A549 (cell line): ENCODE measurements around the gene MTMR12. TPM values are rescaled to one million over a fixed set of nuclear protein-coding genes. Genes with fewer than 3 reads are reported as not detected.

ENCODE experiments used
- ATAC-seq, 2 experiments: fragments of 200-7000 bp in 1 of 2; fragments of >200 bp in 1 of 2; cut with Nextera tagmentation in 1 of 2; cut with Tn5 transposase in 1 of 2; 3 replicates each; pipeline versions ENCODE4 v1.8.0 to v1.9.1; 2018 to 2020; ENCODE audit warnings: mild to moderate bottlenecking in 1 of 2, moderate library complexity in 1 of 2
- CTCF ChIA-PET: fragments of 300-600 bp; sonication (Branson Sonifier 250); formaldehyde crosslinking; extraction: SDS; loops from one replicate; lab custom pipeline; 2021; ENCODE audit warnings: antibody characterized with exemption, inconsistent platforms; lab: Yijun Ruan, JAX
- POLR2A ChIA-PET: fragments of 350-600 bp; formaldehyde crosslinking; extraction: SDS; loops from one replicate; lab custom pipeline; 2021; ENCODE audit warnings: antibody characterized with exemption, inconsistent platforms; lab: Yijun Ruan, JAX
- DNase-seq, 2 experiments: peaks; one replicate each; pipeline versions ENCODE4 v3.0.0 to v3.0.0-alpha.2; 2011 to 2016; ENCODE audit warnings: low read depth in 1 of 2, low spot score in 1 of 2
- FAIRE-seq: peaks from 2 replicates; lab custom pipeline; 2011; peaks lifted over from hg19 to GRCh38; lab: Jason Lieb, UNC
- H3K27ac ChIP-seq, 2 experiments: fragments of >200 bp; sonication (Bioruptor Twin); formaldehyde crosslinking; 3 replicates each; pipeline ENCODE4 v1.5.1; 2016 to 2017
- H3K4me1 ChIP-seq: fragments of >200 bp; sonication (Bioruptor Twin); formaldehyde crosslinking; 3 replicates; pipeline ENCODE4 v1.6.1; 2016
- H3K4me2 ChIP-seq: fragments of >200 bp; sonication (Bioruptor Twin); formaldehyde crosslinking; 3 replicates; pipeline ENCODE4 v1.6.1; 2016
- H3K4me3 ChIP-seq: fragments of >200 bp; sonication (Bioruptor Twin); formaldehyde crosslinking; 3 replicates; pipeline ENCODE4 v1.5.1; 2016
- H3K9me3 ChIP-seq: fragments of >200 bp; sonication (Bioruptor Twin); formaldehyde crosslinking; 3 replicates; pipeline ENCODE4 v1.6.1; 2016
- BCL3 ChIP-seq: fragments of >200 bp; sonication (Bioruptor Twin); formaldehyde crosslinking; IDR thresholded peaks from 3 replicates; pipeline ENCODE4 v1.6.1; 2016
- BHLHE40 ChIP-seq: IDR thresholded peaks from 2 replicates; pipeline ENCODE4 v1.6.1; 2012; ENCODE audit warnings: low read depth, low read length, inconsistent platforms
- CBX8 ChIP-seq: fragments of 200-600 bp; sonication (generic); IDR thresholded peaks from 2 replicates; pipeline ENCODE4 v1.6.1; 2016
- CHD2 ChIP-seq: fragments of 150-350 bp; IDR thresholded peaks from 2 replicates; pipeline ENCODE4 v1.6.1; 2014; ENCODE audit warnings: low read length; ENCODE audit not compliant: partially characterized antibody
- CTCF ChIP-seq: fragments of >200 bp; sonication (Bioruptor Twin); formaldehyde crosslinking; IDR thresholded peaks from 3 replicates; pipeline ENCODE4 v1.5.1; 2016
- E2F6 ChIP-seq: IDR thresholded peaks from 2 replicates; pipeline ENCODE4 v1.6.1; 2012; ENCODE audit warnings: low read depth, borderline replicate concordance
- EHF ChIP-seq: fragments of 250-450 bp; sonication (Bioruptor Pico); IDR thresholded peaks from 2 replicates; pipeline ENCODE4 v1.5.0; 2020; ENCODE audit warnings: mild to moderate bottlenecking
- ELK1 ChIP-seq: fragments of 150-350 bp; IDR thresholded peaks from 2 replicates; pipeline ENCODE4 v1.6.1; 2014; ENCODE audit warnings: low read depth, mild to moderate bottlenecking, low read length
- GATA3 ChIP-seq: IDR thresholded peaks from 2 replicates; pipeline ENCODE4 v1.6.1; 2012; ENCODE audit warnings: borderline replicate concordance
- HES2 ChIP-seq: fragments of >200 bp; sonication (Bioruptor Twin); formaldehyde crosslinking; IDR thresholded peaks from 2 replicates; pipeline ENCODE4 v1.6.1; 2016
- HOXA7 ChIP-seq: fragments of 250-450 bp; sonication (Bioruptor Pico); IDR thresholded peaks from 2 replicates; pipeline ENCODE4 v1.5.0; 2020; ENCODE audit warnings: mild to moderate bottlenecking, moderate library complexity
- HOXB5 ChIP-seq: fragments of 250-450 bp; sonication (Bioruptor Pico); IDR thresholded peaks from 2 replicates; pipeline ENCODE4 v1.5.0; 2020; ENCODE audit warnings: mild to moderate bottlenecking, moderate library complexity
- JUN ChIP-seq, 2 experiments: fragments of >200 bp; sonication (Bioruptor Twin); formaldehyde crosslinking; IDR thresholded peaks; 2 replicates in 1 of 2; 3 replicates in 1 of 2; pipeline ENCODE4 v1.6.1; 2016 to 2017
- KDM1A ChIP-seq: fragments of 200-600 bp; sonication (generic); IDR thresholded peaks from 2 replicates; pipeline ENCODE4 v1.6.1; 2016; ENCODE audit warnings: low read depth, mild to moderate bottlenecking
- KDM5A ChIP-seq: fragments of 200-600 bp; sonication (generic); IDR thresholded peaks from 2 replicates; pipeline ENCODE4 v1.6.1; 2016; ENCODE audit warnings: antibody characterized with exemption, mild to moderate bottlenecking
- MAX ChIP-seq: IDR thresholded peaks from 2 replicates; pipeline ENCODE4 v1.6.1; 2012
- NFE2L2 ChIP-seq: fragments of 150-350 bp; conservative IDR thresholded peaks from 2 replicates; pipeline ENCODE4 v1.6.1; 2014; ENCODE audit warnings: low read length
- NPAS2 ChIP-seq: fragments of 250-450 bp; sonication (Bioruptor Pico); IDR thresholded peaks from 2 replicates; pipeline ENCODE4 v1.8.0; 2022; ENCODE audit warnings: mild to moderate bottlenecking, moderate library complexity, borderline replicate concordance
- PBX3 ChIP-seq: IDR thresholded peaks from 2 replicates; pipeline ENCODE4 v1.6.1; 2012
- PHF8 ChIP-seq: fragments of 200-600 bp; sonication (generic); IDR thresholded peaks from 2 replicates; pipeline ENCODE4 v1.6.1; 2016; ENCODE audit warnings: low read depth, mild to moderate bottlenecking, antibody characterized with exemption, moderate library complexity, borderline replicate concordance
- POLR2A ChIP-seq: IDR thresholded peaks from 2 replicates; pipeline ENCODE4 v1.6.1; 2012; ENCODE audit warnings: mild to moderate bottlenecking, low read length
- RAD21 ChIP-seq, 2 experiments: fragments of >200 bp in 1 of 2; sonication (Bioruptor Twin) in 1 of 2; formaldehyde crosslinking in 1 of 2; IDR thresholded peaks in 1 of 2; conservative IDR thresholded peaks in 1 of 2; 2 replicates in 1 of 2; 3 replicates in 1 of 2; pipeline ENCODE4 v1.6.1; 2012 to 2018; ENCODE audit warnings: inconsistent platforms in 1 of 2
- RARB ChIP-seq: fragments of 250-450 bp; sonication (Bioruptor Pico); IDR thresholded peaks from 2 replicates; pipeline ENCODE4 v1.8.0; 2021; ENCODE audit warnings: mild to moderate bottlenecking, moderate library complexity
- RCOR1 ChIP-seq: fragments of 150-350 bp; IDR thresholded peaks from 2 replicates; pipeline ENCODE4 v1.6.1; 2014; ENCODE audit warnings: antibody characterized with exemption, low read length, low read depth
- RFX5 ChIP-seq: fragments of 450-650 bp; IDR thresholded peaks from 2 replicates; pipeline ENCODE4 v1.7.1; 2014; ENCODE audit warnings: antibody characterized with exemption, mild to moderate bottlenecking, moderate library complexity
- RNF2 ChIP-seq: fragments of 200-600 bp; sonication (generic); IDR thresholded peaks from 2 replicates; pipeline ENCODE4 v1.6.1; 2016; ENCODE audit warnings: low read depth, mild to moderate bottlenecking, antibody characterized with exemption, moderate library complexity, borderline replicate concordance
- TP53 ChIP-seq: fragments of 250-450 bp; sonication (Bioruptor Pico); IDR thresholded peaks from 2 replicates; pipeline ENCODE4 v1.5.0; 2021; ENCODE audit warnings: mild to moderate bottlenecking, moderate library complexity
- ZC3H11A ChIP-seq: fragments of 450-650 bp; IDR thresholded peaks from 2 replicates; pipeline ENCODE4 v1.6.1; 2014; ENCODE audit warnings: antibody characterized with exemption, mild to moderate bottlenecking
- ZNF302 ChIP-seq: fragments of 250-450 bp; sonication (Bioruptor Pico); IDR thresholded peaks from 2 replicates; pipeline ENCODE4 v1.9.0; 2021; ENCODE audit warnings: inconsistent platforms, mild to moderate bottlenecking, moderate library complexity
- WGBS: methylation state at CpG from one replicate; pipeline ENCODE4 v1.1.6; 2017; ENCODE audit errors: missing lambda C conversion rate; 5-methylcytosine and 5-hydroxymethylcytosine counted together
- polyA minus RNA-seq: library from RNA; depleted of rRNA, polyadenylated mRNA; stranded (reverse); fragments of >200 nt; gene quantifications from 2 replicates; pipeline ENCODE4 v1.2.3, GENCODE V29; 2011; rRNA and poly(A)+ RNA removed
- polyA plus RNA-seq, 4 experiments: library from polyadenylated mRNA; depleted of rRNA in 3 of 4; stranded (reverse); fragments of >200 nt; fragmentation: RNase III in 1 of 4; extraction: RNeasy Plus Mini Kit Qiagen cat#74134 plus additional on column Dnase treatment in 1 of 4; gene quantifications; 2 replicates in 3 of 4; 3 replicates in 1 of 4; pipeline ENCODE4 v1.2.3, GENCODE V29; 2011 to 2017

MTMR12 gene
- 26.5 and 29.8 TPM in 2 replicates for polyA plus RNA-seq (2011; rRNA removed)
- polyA plus RNA-seq (2012; cell fraction: cytosol; rRNA removed) = 8.4 and 10.4 TPM in 2 replicates
- polyA plus RNA-seq (2012; cell fraction: nucleus; rRNA removed) = 5.7 and 8.2 TPM in 2 replicates
- polyA plus RNA-seq (2017; fragmentation: RNase III; extraction: RNeasy Plus Mini Kit Qiagen cat#74134 plus additional on column Dnase treatment) = 13.8 to 14.3 TPM (median 14.1 TPM) in 3 replicates
- polyA minus RNA-seq = 20.7 and 22.9 TPM in 2 replicates

- Histone ChIP-seq H3K27ac (peak within 1 kb of the TSS; percentile 94 to 95), H3K4me1 (peaks cover 9% of the 10 kb centered on the region), H3K4me2 (peak within 1 kb of the TSS; percentile 91), H3K4me3 (peak within 1 kb of the TSS; percentile 99), H3K9me3 (no peaks in the 10 kb centered on the region)
- ATAC-seq (peak; percentile 98 to 99), FAIRE-seq (peak; percentile 18), DNase-seq (peak; percentile 99)
- POLR2A ChIA-PET = interaction anchor here (1.5 kb wide), 1 partner anchor 139 kb away, joined by 3 read pairs; the partner anchor contains the start of gene GOLPH3
- TF ChIP-seq HES2 = no peak
- no peak for TF ChIP-seq RNF2
- TF ChIP-seq NPAS2 (CRISPR knock-in tag) = no peak
- no peak for TF ChIP-seq RARB (CRISPR knock-in tag)
- no peak for TF ChIP-seq EHF
- TF ChIP-seq TP53 = no peak
- no peak for TF ChIP-seq CHD2
- peak in 1 of 2 experiments; percentile 49; a peak in 1 of 5 replicates for TF ChIP-seq JUN (IDR thresholded peaks at IDR 0.05)
- no peak for TF ChIP-seq CBX8
- no peak for TF ChIP-seq BCL3
- TF ChIP-seq MAX = 0 out of 2 replicates have a peak, but pooled peaks have one; percentile 20
- TF ChIP-seq RFX5 = peak; percentile 94
- peak; percentile 53; the same call in 1 of the 2 replicates for TF ChIP-seq BHLHE40
- TF ChIP-seq E2F6 = no peak
- TF ChIP-seq ZNF302 (CRISPR knock-in tag) = no peak
- TF ChIP-seq POLR2A = peak; percentile 92
- peak; percentile 82 for TF ChIP-seq PHF8
- TF ChIP-seq RAD21 (conservative IDR thresholded peaks at IDR 0.05 in 1 of 2, IDR thresholded peaks at IDR 0.05 in 1 of 2) = no peak
- TF ChIP-seq HOXA7 (CRISPR knock-in tag) = no peak
- no peak for TF ChIP-seq ZC3H11A
- TF ChIP-seq KDM1A = no peak
- peak; percentile 94 for TF ChIP-seq PBX3
- TF ChIP-seq HOXB5 (CRISPR knock-in tag) = no peak
- WGBS = under 1% methylated on average over 25 of the region's 83 CpGs
- CTCF ChIA-PET = interaction anchor here (0.6 kb wide), 1 partner anchor 9 kb away, joined by 3 read pairs; no protein-coding TSS in a partner anchor
These were observed at the start of gene MTMR12 for GRCh38 chr5:32312595-32313332. Gene MTMR12 (minus strand): TSS chr5:32312939. CDS start chr5:32312838, 101 bp downstream.

- Histone ChIP-seq H3K9me3 (no peaks in the 10 kb centered on the region), H3K4me1 (no peaks in the 10 kb centered on the region), H3K4me2 (no peak overlapping the region), H3K27ac (no peak overlapping the region), H3K4me3 (no peak overlapping the region)
- POLR2A ChIA-PET = no interaction called here
- WGBS = 83% methylated on average over 4 of the region's 4 CpGs
- CTCF ChIA-PET = interaction anchor here (1.4 kb wide), 1 partner anchor 33 kb away, joined by 3 read pairs; no protein-coding TSS in a partner anchor
- no peak for DNase-seq
- ATAC-seq = no peak
- no peak for FAIRE-seq
- TF ChIP-seq TP53 (no peak), KDM5A (no peak), HES2 (no peak), ZC3H11A (no peak), RCOR1 (no peak), NFE2L2 (no peak), CTCF (no peak), RAD21 (conservative IDR thresholded peaks at IDR 0.05 in 1 of 2, IDR thresholded peaks at IDR 0.05 in 1 of 2) (no peak), MAX (no peak), NPAS2 (CRISPR knock-in tag) (no peak), ELK1 (no peak), GATA3 (no peak)
These were observed 49.8 kb upstream of the MTMR12 start for GRCh38 chr5:32362527-32362926.
